ENCODE data around the gene ZC3HAV1. TPM values are rescaled to one million over a fixed set of nuclear protein-coding genes. Genes with fewer than 3 reads are reported as not detected.

Gene ZC3HAV1
- total and polyA plus RNA-seq, 2 of the 13 experiments (the other 11 are each of a cell fraction or from before 2014, with no cell fraction given) = 12.7 to 23.7 TPM

- ATAC-seq = no peak
- no TSS peak for BruUV-seq (replicated peaks)
- WGBS (ENCODE audit: low lambda C conversion rate) = 94% methylated on average over 3 of the region's 3 CpGs
These were observed 37.8 kb downstream of the ZC3HAV1 start for GRCh38 chr7:139071680-139072079.

More at GRCh38 chr7:139071680-139072079, 37.8 kb downstream of the ZC3HAV1 start:
- no peak overlapping the region for H3K9ac ChIP-seq (ENCODE audit: insufficient read depth, low read depth, low read length)
- ChIA-PET POLR2A (no interaction called here), CTCF (ENCODE audit: low intra/inter-chr PET ratio, low total read pairs) (no interaction called here)
- DNase-seq (ENCODE audit: low spot score) (no peak), FAIRE-seq (no peak)
- TF ChIP-seq IKZF1 (IDR thresholded peaks at IDR 0.05) (no peak), ZKSCAN1 (IDR thresholded peaks at IDR 0.05; ENCODE audit: low read length) (no peak), HBP1 (CRISPR knock-in tag; IDR thresholded peaks at IDR 0.05; ENCODE audit: low read depth) (no peak), ZNF205 (CRISPR knock-in tag; IDR thresholded peaks at IDR 0.05) (no peak), MAFF (IDR thresholded peaks at IDR 0.05; ENCODE audit: low read depth, low read length) (no peak), ELF3 (CRISPR knock-in tag; IDR thresholded peaks at IDR 0.05) (no peak), AHDC1 (CRISPR knock-in tag; IDR thresholded peaks at IDR 0.05; ENCODE audit: borderline replicate concordance) (no peak)
- no peak overlapping the region for H2AFZ ChIP-seq (ENCODE audit: low read length)
- peaks cover 20% of the 10 kb centered on the region for H3K4me1 ChIP-seq (ENCODE audit: insufficient read depth, low read length)
- intact Hi-C loops (cut with micrococcal nuclease; ENCODE audit: unreplicated experiment) = no loop called here
- no peak overlapping the region for H3K4me2 ChIP-seq (ENCODE audit: low read depth, low read length)
- H3K27ac ChIP-seq (ENCODE audit: extremely low read length, insufficient read depth, low read length) = no peak overlapping the region
- H3K27me3 ChIP-seq (ENCODE audit: control insufficient read depth in 1 of 2, insufficient read depth in 2 of 2, low read length in 2 of 2) = no peaks in the 10 kb centered on the region
- in situ Hi-C loops (cut with HindIII; ENCODE audit: extremely low pct_ligation_motif_present, low pct_unique_long_range_greater_than_20kb) = no loop called here
- H3K9me3 ChIP-seq (ENCODE audit: low read length) = no peaks in the 10 kb centered on the region
- peaks cover 13 to 45% of the 10 kb centered on the region in 2 experiments for H3K36me3 ChIP-seq (replicated peaks in 1 of 2; ENCODE audit: control insufficient read depth in 1 of 2, insufficient read depth in 2 of 2, low read length in 2 of 2)
- no peaks in the 10 kb centered on the region for H3K79me2 ChIP-seq (ENCODE audit: insufficient read depth, low read length)
- no peak overlapping the region for H3K4me3 ChIP-seq (replicated peaks in 1 of 3; ENCODE audit: insufficient read depth in 1 of 3, low read depth in 2 of 3, low read length in 3 of 3)
- H4K20me1 ChIP-seq (ENCODE audit: insufficient read depth, low read length) = no peaks in the 10 kb centered on the region; the same call in 1 of the 2 replicates
